Duodenal mucosa (tissue), 2 donors: ENCODE data around the gene TLCD3B.
"Not testable (repeated sequence)": the region's sequence is repeated elsewhere in the genome, so short reads cannot be mapped to it uniquely, and the experiment has no call there.

Experiments
- H3K27ac ChIP-seq: one replicate; pipeline ENCODE4 v1.7.0; 2013; ENCODE audit warnings: low read depth, low read length
- H3K27me3 ChIP-seq, 2 donors: one replicate each; pipeline ENCODE4 v1.7.0; 2013; ENCODE audit warnings: low read length in 2 of 2, control low read depth in 1 of 2; ENCODE audit not compliant: insufficient read depth in 2 of 2, control insufficient read depth in 1 of 2
- H3K36me3 ChIP-seq, 2 donors: one replicate each; pipeline ENCODE4 v1.7.0; 2013; ENCODE audit warnings: low read length in 2 of 2, control low read depth in 1 of 2; ENCODE audit not compliant: insufficient read depth in 2 of 2, control insufficient read depth in 1 of 2
- H3K4me1 ChIP-seq, 2 donors: one replicate each; pipeline ENCODE4 v1.7.0; 2013; ENCODE audit warnings: low read length in 2 of 2, control low read depth in 1 of 2; ENCODE audit not compliant: insufficient read depth in 2 of 2, control insufficient read depth in 1 of 2
- H3K4me3 ChIP-seq, 2 donors: one replicate each; pipeline ENCODE4 v1.7.0; 2013; ENCODE audit warnings: low read length in 2 of 2, low read depth in 1 of 2
- H3K9ac ChIP-seq, 2 donors: one replicate each; pipeline ENCODE4 v1.7.0; 2013; ENCODE audit warnings: low read length in 2 of 2, low read depth in 1 of 2
- H3K9me3 ChIP-seq, 2 donors: one replicate each; pipeline ENCODE4 v1.7.0; 2013; ENCODE audit warnings: low read length in 2 of 2, control low read depth in 1 of 2; ENCODE audit not compliant: control insufficient read depth in 1 of 2

Gene TLCD3B

GRCh38 chr16:30026449-30026848 is 4.6 kb downstream of the TLCD3B start:
- H3K4me1 ChIP-seq, result peaks cover 3% of the 10 kb centered on the region in 2 donors
- H3K27me3 ChIP-seq, result peaks cover 41% of the 10 kb centered on the region in 2 donors
- no peaks in the 10 kb centered on the region for H3K36me3 ChIP-seq
- H3K9ac ChIP-seq, result no peak overlapping the region
- no peak overlapping the region for H3K4me3 ChIP-seq
- no peak overlapping the region for H3K27ac ChIP-seq
- no peaks in the 10 kb centered on the region for H3K9me3 ChIP-seq

GRCh38 chr16:30025574-30025973 is 5.5 kb downstream of the TLCD3B start:
- no peak overlapping the region for H3K9ac ChIP-seq
- no peak overlapping the region for H3K27ac ChIP-seq
- H3K4me1 ChIP-seq, result peaks cover 8 to 9% of the 10 kb centered on the region in 2 donors
- H3K27me3 ChIP-seq, result peaks cover 34 to 37% of the 10 kb centered on the region in 2 donors
- H3K36me3 ChIP-seq, result no peaks in the 10 kb centered on the region
- no peaks in the 10 kb centered on the region for H3K9me3 ChIP-seq
- H3K4me3 ChIP-seq, result no peak overlapping the region

GRCh38 chr16:30025156-30025555 is 5.9 kb downstream of the TLCD3B start:
- H3K4me3 ChIP-seq, result no peak overlapping the region
- H3K36me3 ChIP-seq, result no peaks in the 10 kb centered on the region
- H3K9me3 ChIP-seq, result no peaks in the 10 kb centered on the region
- H3K27me3 ChIP-seq, result peaks cover 32 to 33% of the 10 kb centered on the region in 2 donors
- peaks cover 8 to 9% of the 10 kb centered on the region in 2 donors for H3K4me1 ChIP-seq
- no peak overlapping the region for H3K27ac ChIP-seq
- no peak overlapping the region for H3K9ac ChIP-seq

- no peak overlapping the region for H3K9ac ChIP-seq
- H3K27me3 ChIP-seq, result peaks cover 25 to 26% of the 10 kb centered on the region in 2 donors
- no peak overlapping the region for H3K4me3 ChIP-seq
- no peaks in the 10 kb centered on the region for H3K9me3 ChIP-seq
- no peak overlapping the region for H3K27ac ChIP-seq
- no peaks in the 10 kb centered on the region for H3K36me3 ChIP-seq
- H3K4me1 ChIP-seq, result peaks cover 8 to 9% of the 10 kb centered on the region in 2 donors
These were observed 6.6 kb downstream of the TLCD3B start for GRCh38 chr16:30024451-30024850.

GRCh38 chr16:30023586-30023985 is 7.5 kb downstream of the TLCD3B start:
- no peak overlapping the region for H3K4me3 ChIP-seq
- no peak overlapping the region for H3K9ac ChIP-seq
- H3K36me3 ChIP-seq, result no peaks in the 10 kb centered on the region

GRCh38 chr16:30022887-30023286 is 8.2 kb downstream of the TLCD3B start, which contains the start of gene C16orf92:
Gene C16orf92, plus strand, starts transcription at chr16:30023198. Its CDS starts 143 bp downstream, at chr16:30023341.
- peaks cover 8 to 9% of the 10 kb centered on the region in 2 donors for H3K4me1 ChIP-seq
- no peak within 1 kb of the TSS for H3K4me3 ChIP-seq
- H3K9ac ChIP-seq, result no peak within 1 kb of the TSS
- no peaks in the 10 kb centered on the region for H3K9me3 ChIP-seq
- H3K36me3 ChIP-seq, result no peaks in the 10 kb centered on the region
- H3K27ac ChIP-seq, result no peak within 1 kb of the TSS
- peaks cover 10 to 18% of the 10 kb centered on the region in 2 donors for H3K27me3 ChIP-seq

More at GRCh38 chr16:30023586-30023985, 7.5 kb downstream of the TLCD3B start:
- Histone ChIP-seq H3K27ac (no peak overlapping the region), H3K9me3 (no peaks in the 10 kb centered on the region), H3K4me1 (peaks cover 8 to 9% of the 10 kb centered on the region in 2 donors), H3K27me3 (peaks cover 16 to 18% of the 10 kb centered on the region in 2 donors)

- peaks cover 8 to 9% of the 10 kb centered on the region in 2 donors for H3K4me1 ChIP-seq
- no peaks in the 10 kb centered on the region for H3K36me3 ChIP-seq
- no peaks in the 10 kb centered on the region for H3K27me3 ChIP-seq
- no peak overlapping the region for H3K9ac ChIP-seq
- H3K4me3 ChIP-seq, result no peak overlapping the region
- no peaks in the 10 kb centered on the region for H3K9me3 ChIP-seq
- no peak overlapping the region for H3K27ac ChIP-seq
These were observed 12.3 kb downstream of the TLCD3B start for GRCh38 chr16:30018731-30019158.

GRCh38 chr16:30017937-30018336 is 13.1 kb downstream of the TLCD3B start:
- not testable (repeated sequence) for H3K27ac ChIP-seq, H3K36me3 ChIP-seq, H3K9me3 ChIP-seq, H3K9ac ChIP-seq, H3K4me3 ChIP-seq, H3K27me3 ChIP-seq, H3K4me1 ChIP-seq

- Histone ChIP-seq H3K36me3 (no peaks in the 10 kb centered on the region), H3K27ac (no peak overlapping the region), H3K4me1 (peaks cover 8 to 9% of the 10 kb centered on the region in 2 donors), H3K9ac (no peak overlapping the region), H3K4me3 (no peak overlapping the region), H3K27me3 (peaks cover 0 to under 1% of the 10 kb centered on the region in 2 donors), H3K9me3 (no peaks in the 10 kb centered on the region)
These were observed 13.8 kb downstream of the TLCD3B start for GRCh38 chr16:30017277-30017656.

- Histone ChIP-seq H3K9me3 (no peaks in the 10 kb centered on the region), H3K36me3 (no peaks in the 10 kb centered on the region), H3K27ac (no peak overlapping the region), H3K27me3 (peaks cover 5 to 6% of the 10 kb centered on the region in 2 donors), H3K4me3 (no peak overlapping the region), H3K4me1 (peaks cover 6 to 9% of the 10 kb centered on the region in 2 donors), H3K9ac (no peak overlapping the region)
These were observed 14.4 kb downstream of the TLCD3B start for GRCh38 chr16:30016555-30017276.
